Fibroblast of mammary gland (primary cell): ENCODE data around the gene GUCY1A2.
A peak's percentile ranks its signal among the peaks of the same experiment; 100 is the strongest.

Experiments
- DNase-seq: peaks from one replicate; pipeline ENCODE4 v3.0.0-alpha.2; 2010; ENCODE audit warnings: low read depth
- H3K4me3 ChIP-seq: 2 replicates; pipeline ENCODE4 v1.5.1; 2011; ENCODE audit warnings: low read depth, mild to moderate bottlenecking, low read length, moderate library complexity; ENCODE audit not compliant: control insufficient read depth
- CTCF ChIP-seq: conservative IDR thresholded peaks from 2 replicates; pipeline ENCODE4 v1.5.1; 2011; ENCODE audit warnings: low read depth, low read length, inconsistent platforms; ENCODE audit not compliant: control insufficient read depth, insufficient read depth

Gene GUCY1A2

GRCh38 chr11:106748059-106748458, 270.2 kb downstream of the GUCY1A2 start:
- no peak for TF ChIP-seq CTCF
- no peak overlapping the region for H3K4me3 ChIP-seq
- no peak for DNase-seq

GRCh38 chr11:106745941-106746340, 272.3 kb downstream of the GUCY1A2 start:
- TF ChIP-seq CTCF = no peak
- DNase-seq = no peak
- no peak overlapping the region for H3K4me3 ChIP-seq

- DNase-seq = peak; percentile 25
- no peak for TF ChIP-seq CTCF
Observed at GRCh38 chr11:106733635-106734034, 284.6 kb downstream of the GUCY1A2 start.

GRCh38 chr11:106728859-106729258, 289.4 kb downstream of the GUCY1A2 start:
- DNase-seq = no peak
- no peak for TF ChIP-seq CTCF

More at GRCh38 chr11:106733635-106734034, 284.6 kb downstream of the GUCY1A2 start:
- no peak overlapping the region for H3K4me3 ChIP-seq

GRCh38 chr11:106728379-106728778, 289.9 kb downstream of the GUCY1A2 start:
- no peak for TF ChIP-seq CTCF
- no peak for DNase-seq
- no peak overlapping the region for H3K4me3 ChIP-seq

More at GRCh38 chr11:106728859-106729258, 289.4 kb downstream of the GUCY1A2 start:
- H3K4me3 ChIP-seq = no peak overlapping the region

GRCh38 chr11:106727256-106727655, 291.0 kb downstream of the GUCY1A2 start:
- no peak for TF ChIP-seq CTCF
- no peak overlapping the region for H3K4me3 ChIP-seq
- no peak for DNase-seq

GRCh38 chr11:106724293-106724892, 293.9 kb downstream of the GUCY1A2 start:
- TF ChIP-seq CTCF = no peak
- DNase-seq = peak; percentile 49
- H3K4me3 ChIP-seq = no peak overlapping the region
